Breast epithelium (tissue), 3 donors: Measurements from ENCODE around the gene DLG1.

ENCODE experiments used
- POLR2A ChIP-seq: fragments of 450-650 bp; IDR thresholded peaks from one replicate; pipeline ENCODE4 v1.6.1; 2016; ENCODE audit warnings: antibody characterized with exemption, mild to moderate bottlenecking, moderate library complexity
- POLR2AphosphoS5 ChIP-seq, 3 donors: sonication (generic); formaldehyde crosslinking; IDR thresholded peaks; one replicate each; pipeline ENCODE4 v1.6.1; 2017; ENCODE audit warnings: antibody characterized with exemption in 3 of 3
- TF ChIP-seq, protein P1 (sequence below), 3 donors: fragments of 450-650 bp; IDR thresholded peaks; one replicate each; pipeline ENCODE4 v1.5.1; 2016 to 2017; ENCODE audit warnings: antibody characterized with exemption in 3 of 3, mild to moderate bottlenecking in 3 of 3, moderate library complexity in 3 of 3

DNA sequence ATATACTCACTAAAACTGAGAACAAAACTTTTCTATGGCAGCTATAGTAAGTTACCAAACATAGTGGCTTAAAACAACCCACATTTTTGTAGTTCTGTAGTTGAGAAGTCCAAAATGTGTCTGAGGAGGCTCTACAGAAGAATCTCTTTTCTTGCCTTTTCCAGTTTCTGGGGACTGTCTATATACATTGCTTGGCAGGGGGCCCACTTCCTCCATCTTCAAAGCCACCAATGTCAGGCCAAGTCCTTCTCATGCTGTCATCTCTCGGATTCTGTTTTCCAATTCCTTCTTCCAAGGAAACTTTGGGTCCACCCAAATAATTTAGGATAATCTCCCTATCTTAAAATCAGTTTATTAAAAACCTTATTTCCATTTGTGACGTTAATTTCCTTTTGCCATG lies 92.7 kb downstream of the DLG1 start:
- no peak for TF ChIP-seq POLR2A
- no peak for TF ChIP-seq POLR2AphosphoS5 (IDR thresholded peaks at IDR 0.05)
- TF ChIP-seq, protein P1, sequence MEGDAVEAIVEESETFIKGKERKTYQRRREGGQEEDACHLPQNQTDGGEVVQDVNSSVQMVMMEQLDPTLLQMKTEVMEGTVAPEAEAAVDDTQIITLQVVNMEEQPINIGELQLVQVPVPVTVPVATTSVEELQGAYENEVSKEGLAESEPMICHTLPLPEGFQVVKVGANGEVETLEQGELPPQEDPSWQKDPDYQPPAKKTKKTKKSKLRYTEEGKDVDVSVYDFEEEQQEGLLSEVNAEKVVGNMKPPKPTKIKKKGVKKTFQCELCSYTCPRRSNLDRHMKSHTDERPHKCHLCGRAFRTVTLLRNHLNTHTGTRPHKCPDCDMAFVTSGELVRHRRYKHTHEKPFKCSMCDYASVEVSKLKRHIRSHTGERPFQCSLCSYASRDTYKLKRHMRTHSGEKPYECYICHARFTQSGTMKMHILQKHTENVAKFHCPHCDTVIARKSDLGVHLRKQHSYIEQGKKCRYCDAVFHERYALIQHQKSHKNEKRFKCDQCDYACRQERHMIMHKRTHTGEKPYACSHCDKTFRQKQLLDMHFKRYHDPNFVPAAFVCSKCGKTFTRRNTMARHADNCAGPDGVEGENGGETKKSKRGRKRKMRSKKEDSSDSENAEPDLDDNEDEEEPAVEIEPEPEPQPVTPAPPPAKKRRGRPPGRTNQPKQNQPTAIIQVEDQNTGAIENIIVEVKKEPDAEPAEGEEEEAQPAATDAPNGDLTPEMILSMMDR (IDR thresholded peaks at IDR 0.05), result no peak
